GM12878 (cell line): ENCODE data around the gene LRRC3. TPM values are rescaled to one million over a fixed set of nuclear protein-coding genes. Genes with fewer than 3 reads are reported as not detected.

Source experiments
- ATAC-seq: fragments of 200-7000 bp; cut with Tn5 transposase; 3 replicates; pipeline ENCODE4 v1.9.1; 2020; ENCODE audit warnings: mild to moderate bottlenecking, moderate library complexity
- BruUV-seq: library from RNA; stranded (reverse); fragments of 400-500 nt; replicated peaks from 2 replicates; lab custom pipeline; 2021; lab: Mats Ljungman, UMichigan
- CTCF ChIA-PET: fragments of 300-600 bp; sonication (Branson Sonifier 250); formaldehyde crosslinking; extraction: SDS; loops from one replicate; lab custom pipeline; 2021; ENCODE audit warnings: inconsistent platforms; lab: Yijun Ruan, JAX
- POLR2A ChIA-PET: fragments of 350-600 bp; formaldehyde crosslinking; extraction: SDS; loops from one replicate; lab custom pipeline; 2021; ENCODE audit warnings: inconsistent platforms; lab: Charles Lee
- RAD21 ChIA-PET: fragments of 300-600 bp; sonication (Branson Sonifier 250); formaldehyde crosslinking; loops from one replicate; lab custom pipeline; 2023; ENCODE audit warnings: antibody characterized with exemption; ENCODE audit not compliant: unreplicated experiment; lab: Charles Lee
- SMC1A ChIA-PET: fragments of 300-600 bp; sonication (Branson Sonifier 250); formaldehyde crosslinking; loops from one replicate; lab custom pipeline; 2023; ENCODE audit not compliant: unreplicated experiment, uncharacterized antibody; lab: Charles Lee
- DNase-seq: peaks from one replicate; pipeline ENCODE4 v3.0.0-alpha.2; 2011; ENCODE audit warnings: low read depth, low spot score
- FAIRE-seq: peaks from 3 replicates; lab custom pipeline; 2011; peaks lifted over from hg19 to GRCh38; lab: Jason Lieb, UNC
- H2AFZ ChIP-seq: 2 replicates; pipeline ENCODE4 v1.6.0; 2011; ENCODE audit warnings: low read depth, low read length, control low read depth; ENCODE audit not compliant: control insufficient read depth
- H3K27ac ChIP-seq: 2 replicates; pipeline ENCODE4 v1.5.1; 2011; ENCODE audit warnings: control low read depth; ENCODE audit not compliant: control insufficient read depth, insufficient read depth
- H3K27me3 ChIP-seq, 2 experiments: replicated peaks in 1 of 2; 2 replicates each; pipeline versions ENCODE4 v1.6.0 to v1.6.1; 2011; ENCODE audit warnings: low read length in 1 of 2; ENCODE audit not compliant: control insufficient read depth in 2 of 2, insufficient read depth in 2 of 2
- H3K36me3 ChIP-seq, 2 experiments: 2 replicates each; pipeline ENCODE4 v1.5.1; 2011; ENCODE audit warnings: low read length in 1 of 2; ENCODE audit not compliant: control insufficient read depth in 2 of 2, insufficient read depth in 2 of 2
- H3K4me1 ChIP-seq: 2 replicates; pipeline ENCODE4 v1.6.1; 2011; ENCODE audit warnings: mild to moderate bottlenecking, low read length, moderate library complexity, mixed read lengths; ENCODE audit not compliant: control insufficient read depth, insufficient read depth
- H3K4me2 ChIP-seq: 2 replicates; pipeline ENCODE4 v1.6.0; 2011; ENCODE audit warnings: control low read depth; ENCODE audit not compliant: control insufficient read depth, insufficient read depth
- H3K4me3 ChIP-seq: fragments of 200-600 bp; sonication (generic); 2 replicates; pipeline ENCODE4 v1.5.1; 2016
- H3K79me2 ChIP-seq: 2 replicates; pipeline ENCODE4 v1.6.0; 2011; ENCODE audit warnings: low read length; ENCODE audit not compliant: control insufficient read depth, insufficient read depth
- H3K9ac ChIP-seq: 2 replicates; pipeline ENCODE4 v1.8.0; 2011; ENCODE audit warnings: low read length, control low read depth, mixed read lengths; ENCODE audit not compliant: control insufficient read depth, insufficient read depth
- H3K9me3 ChIP-seq: replicated peaks from 3 replicates; pipeline ENCODE4 v1.5.1; 2011; ENCODE audit warnings: mild to moderate bottlenecking, low read length; ENCODE audit not compliant: control insufficient read depth, insufficient read depth
- H4K20me1 ChIP-seq: 2 replicates; pipeline ENCODE4 v1.6.0; 2011; ENCODE audit not compliant: control insufficient read depth, insufficient read depth
- BACH1 ChIP-seq: fragments of 450-650 bp; IDR thresholded peaks from 2 replicates; pipeline ENCODE4 v1.6.1; 2017; ENCODE audit warnings: mild to moderate bottlenecking, borderline replicate concordance
- BRCA1 ChIP-seq: IDR thresholded peaks from 2 replicates; pipeline ENCODE4 v1.6.1; 2011; ENCODE audit warnings: low read depth, low read length, improper control_type of control experiment
- CREM ChIP-seq: IDR thresholded peaks from 2 replicates; pipeline ENCODE4 v1.6.1; 2014; ENCODE audit warnings: antibody characterized with exemption, low read depth
- ESRRA ChIP-seq: IDR thresholded peaks from 2 replicates; pipeline ENCODE4 v1.6.1; 2012; ENCODE audit warnings: mild to moderate bottlenecking, low read length, improper control_type of control experiment
- ETV6 ChIP-seq, 2 experiments: fragments of 450-650 bp in 1 of 2; IDR thresholded peaks in 1 of 2; conservative IDR thresholded peaks in 1 of 2; 2 replicates each; pipeline ENCODE4 v1.6.1; 2014; ENCODE audit warnings: antibody characterized with exemption in 1 of 2, borderline replicate concordance in 1 of 2, low read depth in 1 of 2, mild to moderate bottlenecking in 1 of 2, moderate library complexity in 1 of 2
- FOXM1 ChIP-seq: IDR thresholded peaks from 2 replicates; pipeline ENCODE4 v1.6.1; 2012; ENCODE audit warnings: low read depth, mild to moderate bottlenecking, inconsistent platforms, low read length, moderate library complexity
- IKZF1 ChIP-seq: fragments of 450-650 bp; conservative IDR thresholded peaks from 2 replicates; pipeline ENCODE4 v1.6.1; 2017; ENCODE audit warnings: antibody characterized with exemption, mild to moderate bottlenecking
- MEF2B ChIP-seq: fragments of 450-650 bp; IDR thresholded peaks from 2 replicates; pipeline ENCODE4 v1.6.1; 2018; ENCODE audit warnings: mild to moderate bottlenecking, moderate library complexity; ENCODE audit not compliant: partially characterized antibody, poor library complexity, severe bottlenecking
- NFYB ChIP-seq: IDR thresholded peaks from 2 replicates; pipeline ENCODE4 v1.6.1; 2011; ENCODE audit warnings: low read depth, mild to moderate bottlenecking, low read length, improper control_type of control experiment, moderate library complexity; ENCODE audit not compliant: insufficient read depth
- POLR2AphosphoS5 ChIP-seq: IDR thresholded peaks from 2 replicates; pipeline ENCODE4 v1.6.1; 2011; ENCODE audit warnings: mild to moderate bottlenecking, low read length, inconsistent platforms
- SIX5 ChIP-seq: IDR thresholded peaks from 2 replicates; pipeline ENCODE4 v1.6.1; 2011; ENCODE audit warnings: mild to moderate bottlenecking, low read depth, low read length, moderate library complexity; ENCODE audit not compliant: severe bottlenecking
- SMAD1 ChIP-seq: fragments of 450-650 bp; IDR thresholded peaks from 2 replicates; pipeline ENCODE4 v1.6.1; 2018; ENCODE audit warnings: mild to moderate bottlenecking, low read depth; ENCODE audit not compliant: partially characterized antibody
- SMARCA5 ChIP-seq: fragments of 450-650 bp; IDR thresholded peaks from 2 replicates; pipeline ENCODE4 v1.6.1; 2017; ENCODE audit warnings: mild to moderate bottlenecking
- ZNF207 ChIP-seq: fragments of 450-650 bp; IDR thresholded peaks from 2 replicates; pipeline ENCODE4 v1.6.1; 2014; ENCODE audit warnings: antibody characterized with exemption, mild to moderate bottlenecking, borderline replicate concordance
- WGBS: methylation state at CpG from one replicate; pipeline ENCODE4 v1.1.6; 2016; ENCODE audit warnings: low lambda C conversion rate; ENCODE audit not compliant: insufficient replicate concordance, insufficient coverage; ENCODE audit errors: missing lambda C conversion rate; 5-methylcytosine and 5-hydroxymethylcytosine counted together
- in situ Hi-C: fragments of 300-500 bp; cut with MboI; formaldehyde crosslinking; loops from 9 replicates; pipeline ENCODE4 v1.14.3; 2018; ENCODE audit warnings: mixed read lengths
- intact Hi-C: fragments of 100-400 bp; cut with micrococcal nuclease; formaldehyde crosslinking; loops from one replicate; pipeline ENCODE4 v1.14.2; 2022; ENCODE audit not compliant: unreplicated experiment
- polyA plus RNA-seq, 11 experiments: library from polyadenylated mRNA; depleted of rRNA in 4 of 11; unstranded in 6 of 11; stranded (reverse) in 5 of 11; fragments of >200 nt; fragmentation: Nextera tagmentation in 4 of 11; fragmentation: Illumina TruSeq in 1 of 11; extraction: Ambion mirVana in 4 of 11; extraction: Trizol in 1 of 11; gene quantifications; 1 replicate in 1 of 11; 2 replicates in 10 of 11; pipeline versions ENCODE4 v1.2.1 to v1.2.3, GENCODE V29; 2011 to 2016; ENCODE audit warnings: inconsistent platforms in 2 of 11, missing spikeins in 2 of 11, low read depth in 1 of 11
- total RNA-seq, 4 experiments: library from RNA; depleted of rRNA in 3 of 4; stranded (reverse); fragments of >200 nt in 3 of 4; fragmentation: Illumina TruSeq in 1 of 4; extraction: Trizol in 1 of 4; gene quantifications; 2 replicates each; pipeline versions ENCODE4 v1.2.1 to v1.2.3, GENCODE V29; 2013 to 2021
- TF ChIP-seq, protein P1 (sequence below): fragments of 450-650 bp; IDR thresholded peaks from 2 replicates; pipeline ENCODE4 v1.6.1; 2017; ENCODE audit warnings: low read depth, mild to moderate bottlenecking, moderate library complexity
- TF ChIP-seq, protein P2 (sequence below): fragments of 450-650 bp; IDR thresholded peaks from 2 replicates; pipeline ENCODE4 v1.6.1; 2016; ENCODE audit warnings: mild to moderate bottlenecking
- TF ChIP-seq, protein P3 (sequence below): fragments of 450-650 bp; formaldehyde crosslinking; IDR thresholded peaks from 2 replicates; pipeline ENCODE4 v1.4.0; 2020; ENCODE audit warnings: mild to moderate bottlenecking, moderate library complexity

LRRC3 gene
- total and polyA plus RNA-seq, 10 of the 15 experiments (the other 5 are each of a cell fraction or from before 2014, with no cell fraction given): 0.02 to 0.31 (median 0.09) TPM; not detected in 1

DNA sequence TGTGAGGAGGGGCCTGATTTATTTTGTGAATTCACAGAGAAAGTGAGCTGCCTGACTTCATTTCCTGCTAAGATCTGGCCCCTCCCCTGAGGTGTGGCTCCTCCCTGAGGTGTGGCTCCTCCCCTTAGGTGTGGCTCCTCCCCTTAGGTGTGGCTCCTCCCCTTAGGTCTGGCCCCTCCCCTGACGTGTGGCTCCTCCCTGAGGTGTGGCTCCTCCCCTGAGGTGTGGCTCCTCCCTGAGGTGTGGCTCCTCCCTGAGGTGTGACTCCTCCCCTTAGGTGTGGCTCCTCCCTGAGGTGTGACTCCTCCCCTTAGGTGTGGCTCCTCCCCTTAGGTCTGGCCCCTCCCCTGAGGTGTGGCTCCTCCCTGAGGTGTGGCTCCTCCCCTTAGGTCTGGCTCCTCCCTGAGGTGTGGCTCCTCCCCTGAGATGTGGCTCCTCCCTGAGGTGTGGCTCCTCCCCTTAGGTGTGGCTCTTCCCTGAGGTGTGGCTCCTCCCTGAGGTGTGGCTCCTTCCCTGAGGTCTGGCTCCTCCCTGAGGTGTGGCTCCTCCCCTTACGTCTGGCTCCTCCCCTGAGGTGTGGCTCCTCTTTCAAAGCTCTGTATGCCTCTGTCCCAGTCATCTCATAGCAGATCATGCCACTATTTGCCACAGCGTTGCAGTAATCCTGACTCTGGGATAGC lies 26.9 kb upstream of the LRRC3 start:
- no peaks in the 10 kb centered on the region for H4K20me1 ChIP-seq
- TF ChIP-seq MEF2B (no peak), CREM (no peak), FOXM1 (no peak), BACH1 (no peak), IKZF1 (no peak), NFYB (no peak), ZNF207 (no peak), SMAD1 (no peak), ESRRA (no peak), BRCA1 (no peak), SIX5 (no peak), ETV6 (conservative IDR thresholded peaks at IDR 0.05 in 1 of 2, IDR thresholded peaks at IDR 0.05 in 1 of 2; ENCODE audit: borderline replicate concordance in 1 of 2, low read depth in 1 of 2) (no peak), SMARCA5 (no peak), POLR2AphosphoS5 (no peak)
- TF ChIP-seq, protein P1, sequence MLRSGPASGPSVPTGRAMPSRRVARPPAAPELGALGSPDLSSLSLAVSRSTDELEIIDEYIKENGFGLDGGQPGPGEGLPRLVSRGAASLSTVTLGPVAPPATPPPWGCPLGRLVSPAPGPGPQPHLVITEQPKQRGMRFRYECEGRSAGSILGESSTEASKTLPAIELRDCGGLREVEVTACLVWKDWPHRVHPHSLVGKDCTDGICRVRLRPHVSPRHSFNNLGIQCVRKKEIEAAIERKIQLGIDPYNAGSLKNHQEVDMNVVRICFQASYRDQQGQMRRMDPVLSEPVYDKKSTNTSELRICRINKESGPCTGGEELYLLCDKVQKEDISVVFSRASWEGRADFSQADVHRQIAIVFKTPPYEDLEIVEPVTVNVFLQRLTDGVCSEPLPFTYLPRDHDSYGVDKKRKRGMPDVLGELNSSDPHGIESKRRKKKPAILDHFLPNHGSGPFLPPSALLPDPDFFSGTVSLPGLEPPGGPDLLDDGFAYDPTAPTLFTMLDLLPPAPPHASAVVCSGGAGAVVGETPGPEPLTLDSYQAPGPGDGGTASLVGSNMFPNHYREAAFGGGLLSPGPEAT: no peak
- TF ChIP-seq, protein P2, sequence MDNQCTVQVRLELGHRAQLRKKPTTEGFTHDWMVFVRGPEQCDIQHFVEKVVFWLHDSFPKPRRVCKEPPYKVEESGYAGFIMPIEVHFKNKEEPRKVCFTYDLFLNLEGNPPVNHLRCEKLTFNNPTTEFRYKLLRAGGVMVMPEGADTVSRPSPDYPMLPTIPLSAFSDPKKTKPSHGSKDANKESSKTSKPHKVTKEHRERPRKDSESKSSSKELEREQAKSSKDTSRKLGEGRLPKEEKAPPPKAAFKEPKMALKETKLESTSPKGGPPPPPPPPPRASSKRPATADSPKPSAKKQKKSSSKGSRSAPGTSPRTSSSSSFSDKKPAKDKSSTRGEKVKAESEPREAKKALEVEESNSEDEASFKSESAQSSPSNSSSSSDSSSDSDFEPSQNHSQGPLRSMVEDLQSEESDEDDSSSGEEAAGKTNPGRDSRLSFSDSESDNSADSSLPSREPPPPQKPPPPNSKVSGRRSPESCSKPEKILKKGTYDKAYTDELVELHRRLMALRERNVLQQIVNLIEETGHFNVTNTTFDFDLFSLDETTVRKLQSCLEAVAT: no peak
- TF ChIP-seq, protein P3, sequence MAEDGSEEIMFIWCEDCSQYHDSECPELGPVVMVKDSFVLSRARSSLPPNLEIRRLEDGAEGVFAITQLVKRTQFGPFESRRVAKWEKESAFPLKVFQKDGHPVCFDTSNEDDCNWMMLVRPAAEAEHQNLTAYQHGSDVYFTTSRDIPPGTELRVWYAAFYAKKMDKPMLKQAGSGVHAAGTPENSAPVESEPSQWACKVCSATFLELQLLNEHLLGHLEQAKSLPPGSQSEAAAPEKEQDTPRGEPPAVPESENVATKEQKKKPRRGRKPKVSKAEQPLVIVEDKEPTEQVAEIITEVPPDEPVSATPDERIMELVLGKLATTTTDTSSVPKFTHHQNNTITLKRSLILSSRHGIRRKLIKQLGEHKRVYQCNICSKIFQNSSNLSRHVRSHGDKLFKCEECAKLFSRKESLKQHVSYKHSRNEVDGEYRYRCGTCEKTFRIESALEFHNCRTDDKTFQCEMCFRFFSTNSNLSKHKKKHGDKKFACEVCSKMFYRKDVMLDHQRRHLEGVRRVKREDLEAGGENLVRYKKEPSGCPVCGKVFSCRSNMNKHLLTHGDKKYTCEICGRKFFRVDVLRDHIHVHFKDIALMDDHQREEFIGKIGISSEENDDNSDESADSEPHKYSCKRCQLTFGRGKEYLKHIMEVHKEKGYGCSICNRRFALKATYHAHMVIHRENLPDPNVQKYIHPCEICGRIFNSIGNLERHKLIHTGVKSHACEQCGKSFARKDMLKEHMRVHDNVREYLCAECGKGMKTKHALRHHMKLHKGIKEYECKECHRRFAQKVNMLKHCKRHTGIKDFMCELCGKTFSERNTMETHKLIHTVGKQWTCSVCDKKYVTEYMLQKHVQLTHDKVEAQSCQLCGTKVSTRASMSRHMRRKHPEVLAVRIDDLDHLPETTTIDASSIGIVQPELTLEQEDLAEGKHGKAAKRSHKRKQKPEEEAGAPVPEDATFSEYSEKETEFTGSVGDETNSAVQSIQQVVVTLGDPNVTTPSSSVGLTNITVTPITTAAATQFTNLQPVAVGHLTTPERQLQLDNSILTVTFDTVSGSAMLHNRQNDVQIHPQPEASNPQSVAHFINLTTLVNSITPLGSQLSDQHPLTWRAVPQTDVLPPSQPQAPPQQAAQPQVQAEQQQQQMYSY (CRISPR knock-in tag): no peak
- no peak overlapping the region for H2AFZ ChIP-seq
- ChIA-PET POLR2A (no interaction called here), CTCF (no interaction called here), SMC1A (no interaction called here), RAD21 (no interaction called here)
- FAIRE-seq (no peak), ATAC-seq (0 out of 3 replicates have a peak, but pooled peaks have one; percentile 18), DNase-seq (no peak)
- H3K4me2 ChIP-seq: no peak overlapping the region
- WGBS: 50% methylated on average over 2 of the region's 3 CpGs
- no peaks in the 10 kb centered on the region for H3K27me3 ChIP-seq
- no peaks in the 10 kb centered on the region; the same call in 1 of the 2 replicates for H3K4me1 ChIP-seq
- intact Hi-C loops: no loop called here
- no peaks in the 10 kb centered on the region for H3K79me2 ChIP-seq
- peaks cover 5% of the 10 kb centered on the region; the same call in 1 of the 3 replicates for H3K9me3 ChIP-seq
- H3K36me3 ChIP-seq: no peaks in the 10 kb centered on the region
- H3K27ac ChIP-seq: no peak overlapping the region
- H3K4me3 ChIP-seq: no peak overlapping the region
- BruUV-seq: no TSS peak
- in situ Hi-C loops: loop anchor here (5.0 kb wide), 1 partner anchor 76 kb away; the partner anchor contains the start of gene TRPM2
- H3K9ac ChIP-seq: no peak overlapping the region
